Endodermal cell (in vitro differentiated cells): ENCODE results near the gene FREY1. TPM values are rescaled to one million over a fixed set of nuclear protein-coding genes. Genes with fewer than 3 reads are reported as not detected.

Experiments
- DNase-seq: peaks from one replicate; pipeline ENCODE4 v3.0.0-alpha.2; 2017
- H3K27ac ChIP-seq: 2 replicates; pipeline ENCODE4 v1.5.1; 2013; ENCODE audit warnings: mild to moderate bottlenecking, low read depth, low read length, moderate library complexity
- H3K27me3 ChIP-seq: 2 replicates; pipeline ENCODE4 v1.6.1; 2013; ENCODE audit warnings: mild to moderate bottlenecking, low read length, moderate library complexity; ENCODE audit not compliant: insufficient read depth, control insufficient read depth, poor library complexity, severe bottlenecking
- H3K36me3 ChIP-seq: 2 replicates; pipeline ENCODE4 v1.7.0; 2013; ENCODE audit warnings: mild to moderate bottlenecking, low read length, moderate library complexity; ENCODE audit not compliant: control insufficient read depth, insufficient read depth
- H3K4me1 ChIP-seq: one replicate; pipeline ENCODE4 v1.7.0; 2013; ENCODE audit warnings: low read length; ENCODE audit not compliant: control insufficient read depth, insufficient read depth
- H3K4me3 ChIP-seq: 2 replicates; pipeline ENCODE4 v1.5.1; 2013; ENCODE audit warnings: mild to moderate bottlenecking, low read length, moderate library complexity
- H3K9ac ChIP-seq: 2 replicates; pipeline ENCODE4 v1.6.1; 2013; ENCODE audit warnings: mild to moderate bottlenecking, low read length, moderate library complexity; ENCODE audit not compliant: poor library complexity, severe bottlenecking; ENCODE audit errors: extremely low read depth
- H3K9me3 ChIP-seq: 2 replicates; pipeline ENCODE4 v1.6.1; 2013; ENCODE audit warnings: mild to moderate bottlenecking, low read length, moderate library complexity; ENCODE audit not compliant: control insufficient read depth
- H3K27ac Mint-ChIP-seq: 2 replicates; pipeline ENCODE4 v1.8.0; 2020; ENCODE audit warnings: mixed read lengths
- H3K27me3 Mint-ChIP-seq: 2 replicates; pipeline ENCODE4 v1.8.0; 2021; ENCODE audit warnings: mild to moderate bottlenecking, mixed read lengths; ENCODE audit not compliant: insufficient read depth
- H3K36me3 Mint-ChIP-seq: 2 replicates; pipeline ENCODE4 v1.8.0; 2020; ENCODE audit warnings: low read depth, mixed read lengths
- H3K4me1 Mint-ChIP-seq: 2 replicates; pipeline ENCODE4 v1.8.0; 2020; ENCODE audit warnings: mixed read lengths
- H3K4me3 Mint-ChIP-seq: 2 replicates; pipeline ENCODE4 v1.8.0; 2020; ENCODE audit warnings: mild to moderate bottlenecking, moderate library complexity, mixed read lengths
- H3K9me3 Mint-ChIP-seq: 2 replicates; pipeline ENCODE4 v1.8.0; 2020; ENCODE audit warnings: mild to moderate bottlenecking, mixed read lengths
- CTCF ChIP-seq: fragments of 200-600 bp; sonication (generic); conservative IDR thresholded peaks from 2 replicates; pipeline ENCODE4 v1.5.0; 2021; ENCODE audit warnings: antibody characterized with exemption, mild to moderate bottlenecking
- WGBS, 2 experiments: methylation state at CpG; one replicate each; pipeline versions ENCODE4 v1.1.5 to v1.1.7; 2013; ENCODE audit warnings: missing lambda C conversion rate in 2 of 2, mixed read lengths in 1 of 2; ENCODE audit not compliant: insufficient coverage in 1 of 2, insufficient read length in 1 of 2; 5-methylcytosine and 5-hydroxymethylcytosine counted together
- long read RNA-seq, 4 experiments: library from polyadenylated mRNA in 2 of 4; library from RNA in 1 of 4; library from capped mRNA in 1 of 4; stranded (forward) in 3 of 4; unstranded in 1 of 4; transcript quantifications; one replicate each; pipeline ENCODE4 v2.0.0, GENCODE V29; 2020 to 2021; ENCODE audit warnings: inconsistent platforms in 1 of 4
- polyA plus RNA-seq, 2 experiments: library from polyadenylated mRNA; stranded (reverse); fragments of 50-300 nt; gene quantifications; one replicate each; pipeline ENCODE4 v1.2.3, GENCODE V29; 2013
- total RNA-seq, 2 donors: library from RNA; stranded (reverse); fragmentation: NEBNext Ultra II Directional in 1 of 2; extraction: Animal tissue kit (Norgen Biotek cat#: 25700) in 1 of 2; gene quantifications; 2 replicates in 1 of 2; 3 replicates in 1 of 2; pipeline ENCODE4 v1.2.1, GENCODE V29; 2021

FREY1 gene
- 1 to 10 TPM; 1.1 to 1.5 TPM for total RNA-seq
- 1.2 TPM for polyA plus RNA-seq (2013, experiment 1 of 2)
- not detected for polyA plus RNA-seq (2013, experiment 2 of 2)
- long read RNA-seq, experiment 1: 0 reads
- long read RNA-seq, experiment 2: 0 reads
- long read RNA-seq, experiment 3: 0 reads
- long read RNA-seq, experiment 4: 0 reads

- Histone ChIP-seq H3K27me3 (no peaks in the 10 kb centered on the region), H3K27ac (no peak within 1 kb of the TSS), H3K9me3 (no peaks in the 10 kb centered on the region), H3K36me3 (no peaks in the 10 kb centered on the region), H3K9ac (no peak within 1 kb of the TSS), H3K4me1 (no peaks in the 10 kb centered on the region), H3K4me3 (no peak within 1 kb of the TSS)
- H3K4me1 Mint-ChIP-seq: peaks cover 8% of the 10 kb centered on the region
- H3K27ac Mint-ChIP-seq: no peak within 1 kb of the TSS
- H3K36me3 Mint-ChIP-seq: peaks cover 22% of the 10 kb centered on the region
- no peak for TF ChIP-seq CTCF
- no peaks in the 10 kb centered on the region for H3K27me3 Mint-ChIP-seq
- H3K9me3 Mint-ChIP-seq: no peaks in the 10 kb centered on the region
- H3K4me3 Mint-ChIP-seq: no peak within 1 kb of the TSS
- WGBS, 2 experiments: 90 to 95% methylated on average over 8 to 18 of the region's 18 CpGs
- DNase-seq: no peak
These were observed at the start of gene FREY1 for GRCh38 chr11:45906965-45907611. Gene FREY1, minus strand, starts transcription at chr11:45907271. Its CDS starts 26 bp downstream, at chr11:45907245.

DNA sequence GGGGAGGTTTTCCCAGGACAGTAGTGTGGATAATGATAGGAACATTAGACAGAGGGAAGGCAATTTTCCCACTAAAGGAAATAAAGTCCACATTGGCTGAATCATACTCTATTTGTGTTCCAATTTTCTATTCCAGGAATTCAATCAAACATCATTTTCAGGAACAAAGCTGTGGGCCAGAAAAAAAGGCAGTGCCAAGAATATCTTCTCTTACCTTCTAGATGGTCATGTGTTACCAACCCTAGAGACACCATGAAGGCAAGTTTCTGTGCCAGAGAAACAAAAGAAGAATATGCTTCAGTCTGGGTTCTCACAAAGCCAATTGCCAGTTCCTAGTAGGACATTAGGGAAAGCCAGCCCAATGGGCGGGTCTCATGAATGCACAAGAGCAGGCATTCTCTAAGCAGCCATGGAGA, 42.9 kb upstream of the FREY1 start:
- WGBS, 2 experiments: 80 to 95% methylated on average over 1 of the region's 1 CpG
- TF ChIP-seq CTCF: no peak
- no peaks in the 10 kb centered on the region for H3K9me3 ChIP-seq
- Mint-ChIP-seq H3K36me3 (peaks cover 57% of the 10 kb centered on the region), H3K4me3 (no peak overlapping the region), H3K9me3 (no peaks in the 10 kb centered on the region), H3K4me1 (no peaks in the 10 kb centered on the region), H3K27me3 (no peaks in the 10 kb centered on the region), H3K27ac (no peak overlapping the region)
- no peak for DNase-seq
- H3K4me3 ChIP-seq: no peak overlapping the region
- no peaks in the 10 kb centered on the region for H3K4me1 ChIP-seq
- no peaks in the 10 kb centered on the region for H3K27me3 ChIP-seq
- H3K27ac ChIP-seq: no peak overlapping the region
- H3K9ac ChIP-seq: no peak overlapping the region
- H3K36me3 ChIP-seq: peaks cover 39% of the 10 kb centered on the region

DNA sequence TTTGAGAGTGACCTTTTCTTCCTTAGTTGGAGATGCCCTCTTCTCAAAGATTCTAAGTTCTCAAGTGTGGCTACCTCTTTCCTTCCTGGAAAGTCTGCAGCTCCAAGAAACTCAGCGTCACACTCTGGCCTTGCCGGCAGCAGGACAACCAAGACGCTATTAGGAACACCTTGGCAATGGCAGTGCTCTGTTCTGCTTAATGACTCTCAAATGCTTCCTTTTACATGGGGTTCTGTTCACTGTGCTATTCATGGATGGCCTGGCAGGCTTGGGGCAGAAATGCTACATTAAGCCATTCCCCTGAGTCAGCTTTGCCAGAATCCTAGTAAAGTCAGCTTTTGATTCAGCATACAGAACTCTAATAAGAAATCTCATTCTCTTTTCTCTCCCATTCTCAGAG, 41.3 kb upstream of the FREY1 start:
- Histone ChIP-seq H3K4me1 (no peaks in the 10 kb centered on the region), H3K9me3 (no peaks in the 10 kb centered on the region), H3K4me3 (no peak overlapping the region), H3K27me3 (no peaks in the 10 kb centered on the region), H3K36me3 (peaks cover 44% of the 10 kb centered on the region), H3K27ac (no peak overlapping the region), H3K9ac (no peak overlapping the region)
- peaks cover 4% of the 10 kb centered on the region for H3K4me1 Mint-ChIP-seq
- WGBS, 2 experiments: 93 to 98% methylated on average over 3 of the region's 3 CpGs
- H3K27me3 Mint-ChIP-seq: no peaks in the 10 kb centered on the region
- H3K27ac Mint-ChIP-seq: no peak overlapping the region
- DNase-seq: no peak
- no peak for TF ChIP-seq CTCF
- H3K4me3 Mint-ChIP-seq: no peak overlapping the region
- peaks cover 60% of the 10 kb centered on the region for H3K36me3 Mint-ChIP-seq
- H3K9me3 Mint-ChIP-seq: no peaks in the 10 kb centered on the region
